Mesodermal cell (in vitro differentiated cells): Measurements from ENCODE around the gene PLAAT4. TPM values are rescaled to one million over a fixed set of nuclear protein-coding genes. Genes with fewer than 3 reads are reported as not detected.

Experiments used
- H3K27ac ChIP-seq: 2 replicates; pipeline ENCODE4 v1.7.0; 2013; ENCODE audit warnings: mild to moderate bottlenecking, low read depth, low read length, moderate library complexity; ENCODE audit not compliant: severe bottlenecking
- H3K36me3 ChIP-seq: 2 replicates; pipeline ENCODE4 v1.7.1; 2013; ENCODE audit warnings: mild to moderate bottlenecking, low read length, moderate library complexity; ENCODE audit not compliant: control insufficient read depth, insufficient read depth
- H3K4me1 ChIP-seq: one replicate; pipeline ENCODE4 v1.7.1; 2013; ENCODE audit warnings: mild to moderate bottlenecking, low read length; ENCODE audit not compliant: insufficient read depth, control insufficient read depth, poor library complexity, severe bottlenecking
- H3K4me3 ChIP-seq: 2 replicates; pipeline ENCODE4 v1.7.0; 2013; ENCODE audit warnings: low read length, control low read depth, mild to moderate bottlenecking; ENCODE audit not compliant: insufficient read depth, poor library complexity, severe bottlenecking; ENCODE audit errors: extremely low read depth
- H3K9me3 ChIP-seq: 2 replicates; pipeline ENCODE4 v1.7.1; 2013; ENCODE audit warnings: mild to moderate bottlenecking, low read length, moderate library complexity; ENCODE audit not compliant: control insufficient read depth
- WGBS, 2 experiments: methylation state at CpG; one replicate each; pipeline ENCODE4 v1.1.5; 2013; ENCODE audit warnings: missing lambda C conversion rate in 2 of 2; ENCODE audit not compliant: insufficient coverage in 2 of 2; 5-methylcytosine and 5-hydroxymethylcytosine counted together
- polyA plus RNA-seq, 2 experiments: library from polyadenylated mRNA; stranded (reverse); fragments of 50-300 nt; gene quantifications; one replicate each; pipeline ENCODE4 v1.2.3, GENCODE V29; 2013

PLAAT4 gene, protein sequence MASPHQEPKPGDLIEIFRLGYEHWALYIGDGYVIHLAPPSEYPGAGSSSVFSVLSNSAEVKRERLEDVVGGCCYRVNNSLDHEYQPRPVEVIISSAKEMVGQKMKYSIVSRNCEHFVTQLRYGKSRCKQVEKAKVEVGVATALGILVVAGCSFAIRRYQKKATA
- polyA plus RNA-seq (2013, experiment 1 of 2), result not detected
- not detected for polyA plus RNA-seq (2013, experiment 2 of 2)

- peaks cover 13% of the 10 kb centered on the region for H3K4me1 ChIP-seq
- no peak within 1 kb of the TSS for H3K27ac ChIP-seq
- H3K4me3 ChIP-seq, result no peak within 1 kb of the TSS
- no peaks in the 10 kb centered on the region for H3K36me3 ChIP-seq
- WGBS, 2 experiments, result 90 to 93% methylated on average over 10 of the region's 10 CpGs
- H3K9me3 ChIP-seq, result no peaks in the 10 kb centered on the region
Observed at GRCh38 chr11:63536669-63537292, at the start of gene PLAAT4. Gene PLAAT4, plus strand, starts transcription at chr11:63536808. Its CDS starts 61 bp downstream, at chr11:63536869.

DNA sequence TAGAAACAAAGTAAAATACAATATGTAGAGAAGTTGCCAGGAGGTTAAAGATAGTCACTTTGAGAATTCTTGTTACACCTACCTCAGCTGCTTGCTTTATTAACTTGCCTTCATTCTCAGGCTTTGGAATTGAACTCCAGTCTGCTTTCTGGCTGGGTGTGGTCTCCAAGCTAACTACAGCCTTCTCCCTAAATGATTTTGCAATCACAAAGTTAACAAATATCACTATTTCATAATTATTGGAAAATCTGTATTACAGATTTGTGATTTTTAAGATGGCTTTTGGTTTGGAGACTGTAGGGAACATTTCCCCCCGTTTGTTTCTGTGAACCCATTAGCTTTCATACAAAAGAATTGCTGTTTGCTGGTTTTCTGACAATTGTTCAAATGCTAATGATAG, 47.8 kb upstream of the PLAAT4 start:
- H3K9me3 ChIP-seq, result peaks cover 9% of the 10 kb centered on the region
- no peaks in the 10 kb centered on the region for H3K36me3 ChIP-seq
- H3K4me1 ChIP-seq, result no peaks in the 10 kb centered on the region
- H3K27ac ChIP-seq, result no peak overlapping the region
- H3K4me3 ChIP-seq, result no peak overlapping the region
- 100% methylated on average over 1 of the region's 1 CpG; no CpG with 5 or more reads in 1 of the 2 experiments for WGBS, 2 experiments

GRCh38 chr11:63489879-63490278, 46.7 kb upstream of the PLAAT4 start:
- H3K9me3 ChIP-seq, result peaks cover 9% of the 10 kb centered on the region
- no peaks in the 10 kb centered on the region for H3K36me3 ChIP-seq
- 61 to 79% methylated on average over 2 to 3 of the region's 3 CpGs for WGBS, 2 experiments
- H3K27ac ChIP-seq, result no peak overlapping the region
- no peak overlapping the region for H3K4me3 ChIP-seq
- H3K4me1 ChIP-seq, result no peaks in the 10 kb centered on the region

- no peaks in the 10 kb centered on the region for H3K4me1 ChIP-seq
- H3K4me3 ChIP-seq, result peak within 1 kb of the TSS; percentile 7
- peaks cover under 1% of the 10 kb centered on the region for H3K9me3 ChIP-seq
- H3K36me3 ChIP-seq, result no peaks in the 10 kb centered on the region
- WGBS, 2 experiments, result 78 to 79% methylated on average over 40 to 46 of the region's 60 CpGs
- H3K27ac ChIP-seq, result no peak within 1 kb of the TSS
Observed at GRCh38 chr11:63490551-63491239, 45.9 kb upstream of the PLAAT4 start, which contains the start of gene PLAAT5. Gene PLAAT5, minus strand, starts transcription at chr11:63491167. Its CDS starts 133 bp downstream, at chr11:63491034.

DNA sequence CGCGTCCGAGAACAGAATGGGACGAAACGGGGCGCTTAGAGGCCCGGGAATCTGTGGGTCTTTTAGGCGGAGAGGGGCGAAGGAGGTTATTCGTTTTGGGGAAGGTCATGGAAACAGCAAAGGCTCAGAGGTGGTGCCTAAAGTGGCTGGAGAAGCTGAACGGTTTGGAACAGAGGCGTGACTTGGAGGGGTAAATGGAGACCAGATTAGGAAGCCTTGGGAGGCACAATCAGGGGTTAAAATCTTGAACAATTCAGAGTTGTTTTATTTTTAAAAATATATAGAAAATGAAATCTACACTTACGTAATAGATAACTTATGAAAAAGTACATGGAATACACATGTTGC, 45.4 kb upstream of the PLAAT4 start:
- Histone ChIP-seq H3K27ac (no peak overlapping the region), H3K4me1 (no peaks in the 10 kb centered on the region), H3K9me3 (no peaks in the 10 kb centered on the region), H3K36me3 (no peaks in the 10 kb centered on the region), H3K4me3 (peak overlapping the region; percentile 7)
- 71 to 75% methylated on average over 10 to 12 of the region's 13 CpGs for WGBS, 2 experiments

DNA sequence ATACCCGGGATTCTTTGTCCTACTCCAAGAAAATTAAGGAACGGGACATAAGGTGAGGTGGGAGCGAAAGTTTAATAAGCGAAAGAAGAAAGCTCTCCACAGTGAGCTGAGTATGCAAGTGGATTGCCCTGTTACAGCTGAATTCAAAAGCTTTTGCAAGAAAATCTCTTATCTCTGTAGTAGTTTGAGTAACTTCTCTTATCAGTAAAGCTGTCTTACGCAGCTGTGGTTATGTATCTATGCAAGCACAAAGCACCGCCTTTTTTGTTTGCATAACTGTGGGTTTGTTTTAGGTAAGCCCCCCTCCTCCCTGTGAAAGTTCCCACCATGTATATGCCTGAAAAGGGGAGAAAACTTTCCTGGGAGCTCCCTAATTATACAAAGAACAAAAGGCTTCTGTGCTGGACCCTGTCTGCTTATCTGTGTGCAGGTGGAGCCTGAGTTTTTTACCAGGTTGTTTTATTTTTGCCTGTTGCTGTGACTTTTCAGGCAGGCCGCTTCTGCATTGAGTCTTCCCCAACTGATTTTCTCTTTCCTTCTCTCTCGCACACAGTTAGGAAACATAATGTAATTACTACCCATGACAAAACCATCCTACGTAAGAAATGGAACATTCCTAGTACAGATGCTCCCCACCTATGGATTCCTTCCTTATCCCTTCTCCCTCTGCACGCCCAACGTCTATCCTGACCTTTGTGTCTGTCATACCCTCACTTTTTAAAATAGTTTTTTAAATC, 44.8 kb upstream of the PLAAT4 start:
- Histone ChIP-seq H3K27ac (no peak overlapping the region), H3K4me1 (no peaks in the 10 kb centered on the region), H3K36me3 (no peaks in the 10 kb centered on the region), H3K4me3 (no peak overlapping the region), H3K9me3 (no peaks in the 10 kb centered on the region)
- 91 to 92% methylated on average over 6 to 7 of the region's 11 CpGs for WGBS, 2 experiments

DNA sequence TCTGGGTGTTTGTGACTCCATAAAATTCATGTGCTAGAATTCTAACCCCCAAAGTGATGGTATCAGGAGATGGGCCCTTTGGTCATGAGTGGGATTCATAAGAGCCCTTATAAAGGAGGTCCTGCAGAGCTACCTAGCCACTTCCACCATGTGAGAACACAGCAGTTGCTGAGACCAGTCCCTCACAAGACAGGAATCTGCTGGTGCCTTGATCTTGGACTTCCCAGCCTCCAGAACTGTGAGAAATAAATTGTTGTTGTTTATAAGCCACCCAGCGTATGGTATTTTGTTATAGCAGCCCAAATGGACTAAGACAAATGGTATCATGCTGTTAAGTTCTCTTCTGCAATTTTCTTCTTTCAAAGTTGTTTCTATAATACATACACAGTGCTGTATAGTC, 44.2 kb upstream of the PLAAT4 start:
- no CpG with 5 or more reads among the region's 1 CpG for WGBS, 2 experiments
- no peak overlapping the region for H3K27ac ChIP-seq
- H3K9me3 ChIP-seq, result no peaks in the 10 kb centered on the region
- no peak overlapping the region for H3K4me3 ChIP-seq
- H3K4me1 ChIP-seq, result no peaks in the 10 kb centered on the region
- H3K36me3 ChIP-seq, result no peaks in the 10 kb centered on the region

GRCh38 chr11:63493127-63493526, 43.5 kb upstream of the PLAAT4 start:
- no peak overlapping the region for H3K4me3 ChIP-seq
- no CpG with 5 or more reads among the region's 1 CpG for WGBS, 2 experiments
- no peaks in the 10 kb centered on the region for H3K9me3 ChIP-seq
- no peaks in the 10 kb centered on the region for H3K4me1 ChIP-seq
- no peak overlapping the region for H3K27ac ChIP-seq
- H3K36me3 ChIP-seq, result no peaks in the 10 kb centered on the region

GRCh38 chr11:63494975-63495374, 41.6 kb upstream of the PLAAT4 start:
- H3K36me3 ChIP-seq, result no peaks in the 10 kb centered on the region
- peaks cover 9% of the 10 kb centered on the region for H3K9me3 ChIP-seq
- no peak overlapping the region for H3K27ac ChIP-seq
- 93 to 95% methylated on average over 3 to 4 of the region's 6 CpGs for WGBS, 2 experiments
- H3K4me3 ChIP-seq, result no peak overlapping the region
- H3K4me1 ChIP-seq, result no peaks in the 10 kb centered on the region

DNA sequence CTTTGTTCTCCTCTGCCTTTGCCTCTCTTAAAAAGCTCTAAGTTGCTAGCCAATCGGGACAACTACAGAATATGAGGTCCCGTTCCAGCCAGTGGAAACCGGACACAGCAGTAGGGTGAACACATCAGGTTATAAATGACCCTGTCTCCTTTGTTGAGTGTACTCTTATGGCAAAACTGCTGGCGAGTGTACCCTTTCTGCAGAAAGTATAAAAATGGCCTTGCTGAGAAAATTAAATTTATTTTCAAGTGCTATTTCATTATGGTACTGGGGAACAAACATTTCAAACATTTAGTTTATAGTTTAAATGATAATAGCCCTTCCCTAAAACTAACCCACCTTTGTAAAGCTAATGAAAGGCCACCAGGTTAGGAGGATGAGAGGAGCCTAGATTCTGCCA, 36.7 kb upstream of the PLAAT4 start:
- H3K27ac ChIP-seq, result no peak overlapping the region
- no peaks in the 10 kb centered on the region for H3K4me1 ChIP-seq
- no peak overlapping the region for H3K4me3 ChIP-seq
- H3K36me3 ChIP-seq, result no peaks in the 10 kb centered on the region
- WGBS, 2 experiments, result 83 to 100% methylated on average over 3 of the region's 4 CpGs
- H3K9me3 ChIP-seq, result peaks cover 14% of the 10 kb centered on the region
